OCI-LY1 (cell line): ENCODE measurements around the gene NRCAM.

Source experiments
- CTCF ChIP-seq: fragments of 200-600 bp; sonication (generic), shearing (Covaris generic); IDR thresholded peaks from 2 replicates; pipeline ENCODE4 v1.5.1; 2017; ENCODE audit warnings: mild to moderate bottlenecking, antibody characterized with exemption, low read length, moderate library complexity, mixed read lengths
- EZH2 ChIP-seq: fragments of 200-600 bp; sonication (generic), shearing (Covaris generic); IDR thresholded peaks from 2 replicates; pipeline ENCODE4 v1.8.0; 2017; ENCODE audit warnings: borderline replicate concordance, mixed run types, mild to moderate bottlenecking, antibody characterized with exemption, low read length, moderate library complexity, mixed read lengths

GRCh38 chr7:108360058-108360800 lies 96.0 kb downstream of the NRCAM start:
- TF ChIP-seq CTCF (no peak), EZH2 (no peak)
